Effector memory CD8-positive, alpha-beta T cell (primary cell): ENCODE results near the gene PAPPA.

Experiments
- ATAC-seq: fragments of 150-1000 bp; cut with Tn5 transposase; replicated peaks from 2 replicates; pipeline ENCODE4 v1.10.0; 2021; ENCODE audit warnings: mild to moderate bottlenecking, moderate library complexity
- DNase-seq, 3 experiments: peaks; one replicate each; pipeline ENCODE4 v3.0.0; 2021
- H3K27ac Mint-ChIP-seq, 2 donors: one replicate each; pipeline ENCODE4 v1.8.0; 2022; ENCODE audit warnings: mild to moderate bottlenecking in 2 of 2, mixed read lengths in 2 of 2, moderate library complexity in 2 of 2
- H3K27me3 Mint-ChIP-seq, 2 donors: one replicate each; pipeline ENCODE4 v1.8.0; 2022; ENCODE audit warnings: mixed read lengths in 2 of 2
- H3K36me3 Mint-ChIP-seq: one replicate; pipeline ENCODE4 v1.8.0; 2022; ENCODE audit warnings: mild to moderate bottlenecking, moderate library complexity, mixed read lengths; ENCODE audit not compliant: insufficient read depth
- H3K4me1 Mint-ChIP-seq, 2 donors: one replicate each; pipeline ENCODE4 v1.8.0; 2022; ENCODE audit warnings: low read depth in 2 of 2, mixed read lengths in 2 of 2
- H3K4me3 Mint-ChIP-seq, 2 donors: one replicate each; pipeline ENCODE4 v1.8.0; 2022; ENCODE audit warnings: mild to moderate bottlenecking in 2 of 2, mixed read lengths in 2 of 2, moderate library complexity in 2 of 2
- H3K9me3 Mint-ChIP-seq, 2 donors: one replicate each; pipeline ENCODE4 v1.8.0; 2022; ENCODE audit warnings: mixed read lengths in 2 of 2

Gene PAPPA

DNA sequence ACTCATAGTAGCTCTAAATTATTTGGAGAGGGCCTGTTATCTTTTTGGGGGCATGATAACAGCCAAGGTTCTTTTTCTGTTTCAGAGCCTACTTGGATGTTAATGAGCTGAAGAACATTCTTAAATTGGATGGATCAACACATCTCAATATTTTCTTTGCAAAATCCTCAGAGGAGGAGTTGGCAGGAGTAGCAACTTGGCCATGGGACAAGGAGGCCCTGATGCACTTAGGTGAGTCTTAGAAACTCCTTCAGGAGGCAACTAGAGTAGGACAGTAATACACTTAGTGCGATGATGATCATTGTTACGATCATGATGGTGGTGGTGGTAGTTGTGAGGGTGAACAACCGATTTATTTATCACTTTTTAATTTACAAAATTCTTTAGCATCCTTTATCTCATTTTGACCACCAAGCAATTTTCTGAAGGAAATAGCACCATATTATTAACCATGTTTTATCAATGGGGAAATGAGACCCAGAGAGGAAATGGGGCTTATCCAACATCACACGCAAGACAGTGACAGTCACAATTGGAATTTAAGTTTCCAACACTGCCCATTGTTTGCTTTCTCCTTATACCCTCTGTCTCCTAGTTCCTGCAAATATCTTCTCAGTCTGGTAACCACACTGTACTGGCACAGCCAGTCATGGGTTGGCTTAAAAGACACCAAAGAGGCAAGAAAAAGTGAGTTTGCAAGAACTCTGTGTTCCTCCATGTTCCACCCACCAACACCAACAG lies 54.0 kb downstream of the PAPPA start:
- Mint-ChIP-seq H3K4me3 (no peak overlapping the region), H3K36me3 (no peaks in the 10 kb centered on the region), H3K4me1 (no peaks in the 10 kb centered on the region), H3K27me3 (peaks cover 0 to 9% of the 10 kb centered on the region in 2 donors), H3K27ac (no peak overlapping the region), H3K9me3 (peaks cover 7 to 9% of the 10 kb centered on the region in 2 donors)
- ATAC-seq (no peak), DNase-seq (no peak)

DNA sequence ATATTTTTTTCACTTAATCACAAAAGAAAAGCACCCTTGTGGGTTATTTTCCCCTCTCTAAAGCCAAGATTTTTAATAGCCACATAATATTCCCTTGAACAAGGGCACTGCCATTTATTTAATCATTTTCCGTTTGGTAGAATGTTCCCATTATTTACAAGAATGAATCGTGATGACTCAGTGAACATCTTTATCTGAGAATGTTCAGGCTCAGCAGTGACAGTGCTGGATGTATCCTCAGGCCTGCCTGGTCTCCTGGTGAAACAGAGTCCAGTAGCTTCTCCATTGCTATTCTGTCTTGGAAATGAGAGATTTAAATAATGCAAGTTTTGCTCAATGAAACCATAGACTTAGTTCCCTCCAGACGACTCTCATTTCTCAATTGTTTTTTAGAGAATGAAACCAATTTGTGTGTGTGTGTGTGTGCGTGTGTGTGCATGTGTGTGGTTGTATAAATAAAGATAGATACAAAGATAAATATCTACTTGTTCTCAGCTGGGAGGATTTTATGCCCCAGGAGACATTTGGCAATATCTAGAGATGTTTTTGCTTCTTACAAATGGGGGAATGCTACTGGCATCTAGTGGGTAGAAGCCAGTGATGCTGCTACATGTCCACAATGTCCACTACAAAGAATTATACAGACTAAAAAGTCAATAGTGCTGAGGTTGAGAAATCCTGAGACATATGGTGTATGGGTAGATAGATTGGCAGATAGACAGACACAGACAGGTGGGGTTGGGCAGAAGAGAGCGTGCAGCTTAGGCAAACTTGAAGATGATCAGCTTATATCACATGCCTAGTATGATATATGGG lies 55.0 kb downstream of the PAPPA start:
- Mint-ChIP-seq H3K36me3 (no peaks in the 10 kb centered on the region), H3K4me1 (no peaks in the 10 kb centered on the region), H3K27ac (no peak overlapping the region), H3K4me3 (no peak overlapping the region), H3K27me3 (peaks cover 0 to 9% of the 10 kb centered on the region in 2 donors), H3K9me3 (peaks cover 5 to 7% of the 10 kb centered on the region in 2 donors)
- no peak for DNase-seq
- ATAC-seq: no peak

DNA sequence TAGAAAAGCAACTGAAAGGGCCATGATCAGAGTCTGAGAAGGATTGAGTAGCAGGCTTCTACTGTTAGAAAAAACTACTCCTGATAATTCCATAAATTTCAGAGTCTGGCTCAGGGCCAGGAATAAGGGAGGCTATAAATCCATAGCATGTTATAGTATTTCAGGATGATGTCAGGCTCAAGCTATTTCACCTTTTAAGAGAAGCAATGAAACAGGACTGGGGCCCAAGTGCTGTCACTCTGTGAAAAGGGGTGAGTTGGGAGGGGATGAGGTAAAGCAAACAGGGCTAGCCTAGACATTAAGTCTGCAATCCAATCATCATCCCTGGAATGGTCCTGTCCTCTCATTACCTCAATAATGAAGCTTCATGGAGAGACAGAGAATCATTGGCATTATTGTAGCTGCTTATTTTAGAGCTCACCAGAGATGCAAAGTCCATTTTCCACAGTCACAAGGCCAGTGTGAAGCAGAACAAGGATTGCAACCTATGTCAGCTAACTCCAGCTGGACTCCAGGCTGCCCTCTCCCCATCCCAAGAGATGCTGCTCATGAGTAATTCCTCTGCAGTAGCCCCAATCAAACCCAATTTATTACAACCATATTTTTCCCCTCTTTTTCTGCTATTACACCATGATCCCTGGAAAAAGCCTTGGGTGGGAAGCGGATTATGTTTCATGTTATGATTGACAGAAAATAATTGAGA lies 56.0 kb downstream of the PAPPA start:
- Mint-ChIP-seq H3K36me3 (no peaks in the 10 kb centered on the region), H3K9me3 (peaks cover 3 to 7% of the 10 kb centered on the region in 2 donors), H3K4me3 (no peak overlapping the region), H3K27ac (no peak overlapping the region), H3K27me3 (peaks cover 0 to 9% of the 10 kb centered on the region in 2 donors), H3K4me1 (no peaks in the 10 kb centered on the region)
- ATAC-seq (no peak), DNase-seq (no peak)

DNA sequence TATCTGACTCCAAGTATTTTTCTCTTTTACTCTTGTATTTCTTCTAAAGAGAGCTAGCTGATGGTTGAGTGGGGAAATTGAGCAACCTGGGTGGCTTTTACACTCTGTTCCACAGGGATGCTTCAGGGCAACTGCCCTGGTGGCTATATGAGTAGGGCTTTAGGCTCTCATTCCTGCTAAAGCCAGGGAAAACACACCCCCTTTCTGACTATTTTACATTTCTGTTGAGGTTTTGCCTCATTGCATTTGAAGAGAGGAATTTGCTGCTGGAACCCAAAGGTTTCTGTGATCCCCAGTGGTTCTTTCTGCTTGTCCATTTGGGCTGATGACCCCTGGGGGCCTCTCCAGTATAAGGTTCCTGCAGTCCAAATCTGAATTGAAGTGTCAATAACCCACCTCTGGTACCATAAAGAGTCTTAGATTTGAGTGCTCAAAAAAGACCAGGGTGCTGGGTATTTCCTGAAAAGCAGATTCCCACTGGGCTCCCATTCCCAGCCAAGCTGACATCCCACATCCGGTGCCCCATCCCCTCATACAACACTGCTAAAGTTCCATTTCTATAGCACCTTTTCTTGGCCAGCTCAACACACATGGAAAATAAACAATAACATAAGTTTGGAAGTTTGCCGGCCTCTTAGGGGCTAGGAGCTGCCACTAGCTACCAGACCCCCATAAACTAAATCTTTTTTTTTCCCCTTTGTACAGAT lies 59.5 kb downstream of the PAPPA start:
- Mint-ChIP-seq H3K27ac (no peak overlapping the region), H3K9me3 (peaks cover 0 to 7% of the 10 kb centered on the region in 2 donors), H3K4me1 (no peaks in the 10 kb centered on the region), H3K27me3 (peaks cover 0 to 9% of the 10 kb centered on the region in 2 donors), H3K36me3 (no peaks in the 10 kb centered on the region), H3K4me3 (no peak overlapping the region)
- no peak for DNase-seq
- no peak for ATAC-seq

DNA sequence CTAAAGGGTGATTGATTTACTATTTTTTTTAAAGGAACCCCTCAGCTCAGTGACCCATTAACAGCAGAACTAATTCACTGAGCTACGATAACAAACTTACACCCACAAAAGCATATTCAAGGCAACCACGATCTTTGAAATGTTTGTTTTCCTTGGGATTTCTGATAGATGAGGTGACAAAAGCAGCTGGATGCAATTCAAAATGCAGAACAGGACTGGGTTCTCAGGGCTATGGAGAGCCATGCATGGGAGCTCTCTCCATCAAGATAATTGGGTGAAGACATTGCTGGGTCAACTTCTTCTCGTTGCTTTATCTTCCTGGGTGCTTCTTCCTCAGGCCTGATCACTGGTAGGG lies 60.1 kb downstream of the PAPPA start:
- Mint-ChIP-seq H3K36me3 (no peaks in the 10 kb centered on the region), H3K4me3 (no peak overlapping the region), H3K9me3 (peaks cover 0 to 7% of the 10 kb centered on the region in 2 donors), H3K4me1 (no peaks in the 10 kb centered on the region), H3K27ac (no peak overlapping the region), H3K27me3 (peaks cover 0 to 9% of the 10 kb centered on the region in 2 donors)
- DNase-seq: no peak
- ATAC-seq: no peak

DNA sequence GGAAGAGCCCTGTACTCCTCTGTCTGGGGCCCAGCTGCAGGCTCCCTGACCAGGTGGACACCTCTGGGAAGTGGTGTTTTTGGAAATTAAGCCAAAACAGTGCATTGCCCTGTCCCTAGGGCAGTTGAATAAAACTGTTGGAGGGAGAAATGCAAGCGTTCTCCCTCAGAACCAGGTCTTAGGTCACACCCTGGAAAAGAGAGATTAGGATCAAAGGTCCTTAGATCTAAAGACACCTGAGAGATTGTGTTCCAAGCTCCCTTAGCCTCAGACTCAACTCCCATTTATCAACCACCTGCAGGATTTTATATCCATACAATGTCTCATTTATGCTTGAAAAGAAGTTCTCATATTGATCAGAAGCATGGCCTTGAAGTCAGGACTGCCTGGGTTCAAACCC lies 64.8 kb downstream of the PAPPA start:
- H3K4me1 Mint-ChIP-seq: no peaks in the 10 kb centered on the region
- no peaks in the 10 kb centered on the region for H3K27me3 Mint-ChIP-seq
- no peak overlapping the region for H3K4me3 Mint-ChIP-seq
- peaks cover 6 to 16% of the 10 kb centered on the region in 2 donors for H3K9me3 Mint-ChIP-seq
- H3K36me3 Mint-ChIP-seq: no peaks in the 10 kb centered on the region
- no peak overlapping the region for H3K27ac Mint-ChIP-seq
- ATAC-seq (no peak), DNase-seq (no peak)

DNA sequence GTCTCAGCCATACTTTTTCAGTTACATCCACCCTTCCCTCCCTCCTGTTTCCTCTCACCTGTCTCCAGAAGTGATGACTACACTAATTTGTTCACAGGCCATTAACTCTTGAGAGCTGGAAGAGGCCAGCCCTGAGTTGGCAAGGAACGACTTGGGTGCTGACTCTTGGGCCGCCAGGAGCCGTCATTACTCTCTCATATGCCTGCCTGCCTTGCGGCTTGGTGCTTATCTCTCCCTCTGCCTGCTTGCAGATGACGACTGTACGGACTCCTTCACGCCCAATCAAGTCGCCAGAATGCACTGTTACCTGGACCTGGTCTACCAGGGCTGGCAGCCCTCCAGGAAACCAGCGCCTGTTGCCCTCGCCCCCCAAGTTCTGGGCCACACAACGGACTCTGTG lies 66.1 kb downstream of the PAPPA start:
- no peaks in the 10 kb centered on the region for H3K27me3 Mint-ChIP-seq
- no peak overlapping the region for H3K4me3 Mint-ChIP-seq
- no peak for DNase-seq
- no peaks in the 10 kb centered on the region for H3K4me1 Mint-ChIP-seq
- H3K27ac Mint-ChIP-seq: no peak overlapping the region
- H3K36me3 Mint-ChIP-seq: no peaks in the 10 kb centered on the region
- H3K9me3 Mint-ChIP-seq: peaks cover 6 to 16% of the 10 kb centered on the region in 2 donors
- ATAC-seq: no peak

DNA sequence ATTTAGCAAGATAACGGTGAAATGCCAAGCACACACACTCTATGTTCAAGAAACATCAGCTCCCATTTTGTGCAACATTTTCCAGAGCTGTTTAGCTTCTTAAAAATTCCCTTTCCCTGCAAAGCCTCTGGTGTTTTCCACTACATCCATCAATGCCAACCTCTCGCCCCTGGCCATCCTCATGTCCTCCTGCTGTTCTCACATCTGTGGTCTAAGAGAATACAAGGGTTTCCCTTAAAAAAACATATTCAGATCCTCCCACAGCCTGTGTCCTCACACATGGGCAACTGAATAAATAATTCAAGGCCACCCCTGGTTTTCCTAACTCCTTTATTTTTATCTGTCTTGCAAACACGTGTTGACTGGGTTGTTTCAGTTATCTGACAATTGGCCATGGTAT lies 70.3 kb downstream of the PAPPA start:
- Mint-ChIP-seq H3K27me3 (no peaks in the 10 kb centered on the region), H3K27ac (no peak overlapping the region), H3K4me3 (no peak overlapping the region), H3K4me1 (no peaks in the 10 kb centered on the region), H3K36me3 (no peaks in the 10 kb centered on the region), H3K9me3 (peaks cover 10 to 16% of the 10 kb centered on the region in 2 donors)
- ATAC-seq (no peak), DNase-seq (no peak)

DNA sequence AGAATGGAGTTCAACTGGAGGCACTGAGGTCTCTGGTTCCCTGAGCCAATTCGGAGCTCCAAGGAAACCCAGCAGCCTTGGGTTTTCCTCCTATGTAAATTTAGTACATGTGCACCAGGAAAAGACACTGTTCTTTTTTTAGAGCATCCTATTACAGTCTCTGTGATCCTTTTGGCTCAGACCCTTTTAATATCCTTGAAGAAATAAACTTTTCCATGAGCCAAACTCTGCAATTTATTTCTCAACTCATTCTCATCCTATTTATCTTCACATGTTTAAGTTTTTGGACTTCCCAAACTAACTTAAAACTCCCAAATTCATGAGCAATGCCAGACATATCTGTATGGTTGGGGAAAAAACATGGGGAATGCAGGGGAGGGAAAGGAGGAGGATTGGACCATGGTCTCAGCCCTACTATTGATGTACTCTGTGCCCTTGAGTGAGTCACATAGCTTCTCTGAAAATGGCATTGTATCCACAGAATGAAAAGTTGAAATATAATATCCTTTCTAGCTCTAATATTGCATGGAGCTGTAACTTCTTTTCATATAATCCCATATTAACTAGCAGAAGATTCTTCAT lies 76.6 kb downstream of the PAPPA start:
- ATAC-seq (no peak), DNase-seq (no peak)
- H3K27me3 Mint-ChIP-seq: no peaks in the 10 kb centered on the region
- no peak overlapping the region for H3K4me3 Mint-ChIP-seq
- H3K27ac Mint-ChIP-seq: no peak overlapping the region
- H3K9me3 Mint-ChIP-seq: peaks cover 2 to 5% of the 10 kb centered on the region in 2 donors
- H3K4me1 Mint-ChIP-seq: no peaks in the 10 kb centered on the region
- no peaks in the 10 kb centered on the region for H3K36me3 Mint-ChIP-seq

DNA sequence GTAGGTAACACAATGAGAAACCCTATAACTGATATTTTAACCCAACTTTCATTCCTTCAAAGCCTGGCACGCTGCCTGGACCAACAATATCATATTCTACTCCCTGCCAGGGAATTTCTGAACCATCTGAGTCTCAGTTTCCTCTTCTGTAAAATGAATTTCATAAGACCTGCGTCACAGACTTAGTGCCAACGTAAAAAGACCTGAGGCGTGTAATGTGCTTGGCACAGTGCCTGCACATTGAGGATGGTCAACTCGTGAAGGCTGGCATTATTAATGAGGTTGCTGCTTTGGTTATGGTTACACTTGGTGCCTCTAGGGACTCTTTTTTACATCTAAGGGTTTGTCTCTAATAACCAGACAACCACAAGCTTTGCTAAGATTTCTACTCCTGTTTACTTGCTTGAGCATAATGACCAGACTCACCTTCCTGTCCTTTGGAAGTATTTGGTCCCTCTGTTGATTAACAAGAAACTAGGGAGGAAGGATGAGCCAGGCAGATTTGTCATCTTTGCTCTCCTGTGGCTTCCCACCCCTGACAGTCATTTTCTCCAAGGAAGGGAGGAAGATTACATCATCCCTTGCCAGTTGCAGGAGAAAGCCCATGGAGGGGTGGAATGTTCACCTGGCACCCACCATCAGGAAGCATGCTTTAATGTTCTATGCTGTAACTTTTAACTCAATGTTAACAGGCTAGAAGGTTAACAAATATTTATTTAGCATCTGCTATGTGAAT lies 79.0 kb downstream of the PAPPA start:
- no peak for ATAC-seq
- Mint-ChIP-seq H3K27me3 (no peaks in the 10 kb centered on the region), H3K9me3 (peaks cover 1 to 13% of the 10 kb centered on the region in 2 donors), H3K36me3 (no peaks in the 10 kb centered on the region), H3K27ac (no peak overlapping the region), H3K4me1 (no peaks in the 10 kb centered on the region), H3K4me3 (no peak overlapping the region)
- no peak for DNase-seq

DNA sequence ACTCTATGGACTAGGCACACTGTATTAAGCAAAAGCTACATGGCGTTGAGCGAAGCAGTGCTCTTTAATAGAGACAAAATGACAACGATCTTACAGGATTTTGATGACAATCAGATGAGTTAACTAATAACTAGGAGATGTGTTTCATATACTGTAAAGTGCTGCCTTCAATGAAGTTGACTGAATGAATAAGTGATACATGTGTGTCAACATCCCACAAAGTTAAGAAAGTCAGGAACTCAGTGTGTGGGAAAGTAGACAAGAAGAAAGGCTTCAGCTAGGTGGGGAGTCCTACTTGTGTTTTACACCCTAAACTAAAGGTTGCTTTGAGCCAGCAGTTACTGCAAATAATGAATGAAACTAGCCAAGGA lies 79.6 kb downstream of the PAPPA start:
- Mint-ChIP-seq H3K4me3 (no peak overlapping the region), H3K9me3 (peaks cover 1 to 13% of the 10 kb centered on the region in 2 donors), H3K27ac (no peak overlapping the region), H3K4me1 (no peaks in the 10 kb centered on the region), H3K27me3 (no peaks in the 10 kb centered on the region), H3K36me3 (no peaks in the 10 kb centered on the region)
- ATAC-seq: no peak
- no peak for DNase-seq

DNA sequence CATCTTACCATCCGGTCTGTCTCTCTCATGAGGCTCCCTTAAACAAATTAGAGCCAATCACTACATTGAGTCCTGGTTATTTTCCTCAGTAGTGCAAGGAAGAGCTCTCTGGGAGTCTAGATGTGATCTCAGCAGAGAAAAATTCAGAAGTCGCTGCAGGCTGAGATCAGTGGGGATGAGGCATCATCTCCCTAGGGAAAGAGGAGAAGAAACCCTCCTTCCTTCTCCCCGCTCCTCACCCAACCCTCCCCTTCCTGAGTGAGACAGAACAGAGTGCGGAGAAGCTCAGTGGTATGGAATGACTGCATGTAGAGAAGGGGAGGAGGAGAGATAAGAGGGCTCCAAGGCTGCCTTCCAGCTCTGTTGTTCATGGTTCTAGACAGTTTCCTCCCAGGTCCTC lies 80.5 kb downstream of the PAPPA start:
- Mint-ChIP-seq H3K36me3 (no peaks in the 10 kb centered on the region), H3K4me1 (no peaks in the 10 kb centered on the region), H3K27ac (no peak overlapping the region), H3K4me3 (no peak overlapping the region), H3K9me3 (peaks cover 1 to 13% of the 10 kb centered on the region in 2 donors), H3K27me3 (no peaks in the 10 kb centered on the region)
- ATAC-seq (no peak), DNase-seq (no peak)
